Vagina (tissue), 2 donors: ENCODE data around the gene RNASEH2B.

ENCODE experiments used
- CTCF ChIP-seq, 3 experiments: fragments of 450-650 bp in 2 of 3; fragments of 200-600 bp in 1 of 3; sonication (generic) in 1 of 3; IDR thresholded peaks; one replicate each; pipeline ENCODE4 v1.5.1; 2017 to 2019; ENCODE audit warnings: antibody characterized with exemption in 3 of 3, mild to moderate bottlenecking in 2 of 3, moderate library complexity in 2 of 3
- POLR2A ChIP-seq, 2 donors: fragments of 450-650 bp; IDR thresholded peaks; one replicate each; pipeline ENCODE4 v1.6.1; 2017; ENCODE audit warnings: antibody characterized with exemption in 2 of 2, mild to moderate bottlenecking in 2 of 2, moderate library complexity in 2 of 2
- POLR2AphosphoS5 ChIP-seq, 2 donors: sonication (generic); formaldehyde crosslinking; IDR thresholded peaks; one replicate each; pipeline ENCODE4 v1.9.0; 2017; ENCODE audit warnings: antibody characterized with exemption in 2 of 2, mild to moderate bottlenecking in 2 of 2, low read depth in 1 of 2; ENCODE audit not compliant: insufficient read depth in 1 of 2

DNA sequence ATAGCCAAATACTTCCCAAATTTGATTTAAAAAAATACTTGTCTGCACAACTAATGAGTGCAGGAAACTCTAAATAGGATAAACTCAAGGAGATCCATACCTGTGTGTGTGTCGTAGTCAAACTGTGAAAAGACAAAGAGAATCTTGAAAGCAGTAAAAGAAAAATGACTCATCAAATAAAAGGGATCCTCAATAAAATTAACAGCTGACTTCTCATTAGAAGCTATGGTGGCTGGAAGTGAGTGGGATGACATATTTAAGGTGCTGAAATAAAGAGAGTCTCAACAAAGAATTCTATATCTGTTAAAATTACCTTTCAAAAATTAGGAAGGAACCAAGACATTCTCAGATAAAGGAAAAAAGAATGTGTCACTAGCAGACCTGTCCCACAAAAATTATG is 13.7 kb downstream of the RNASEH2B start:
- no peak for TF ChIP-seq CTCF (IDR thresholded peaks at IDR 0.05)
- TF ChIP-seq POLR2A (IDR thresholded peaks at IDR 0.05): no peak
- no peak for TF ChIP-seq POLR2AphosphoS5 (IDR thresholded peaks at IDR 0.05; ENCODE audit: insufficient read depth in 1 of 2, low read depth in 1 of 2)
